NOMO-1 treated with dmso at 0.1 percent for 144 hours (cell line): Measurements from ENCODE around the gene ATP6V1F.

Source experiments
- DNase-seq: peaks from one replicate; lab custom pipeline; 2025; ENCODE audit not compliant: unreplicated experiment; lab: John Stamatoyannopoulos, UW

The ATP6V1F gene

GRCh38 chr7:128862571-128863432 lies at the start of gene ATP6V1F:
Gene ATP6V1F, plus strand, starts transcription at chr7:128862856. Its CDS starts 49 bp downstream, at chr7:128862905.
- peak; percentile 87 for DNase-seq

GRCh38 chr7:128814499-128814898 lies 48.2 kb upstream of the ATP6V1F start:
- DNase-seq: no peak

- DNase-seq: no peak
Measured at GRCh38 chr7:128815289-128815942, 47.2 kb upstream of the ATP6V1F start.

GRCh38 chr7:128818694-128819093 lies 44.0 kb upstream of the ATP6V1F start:
- DNase-seq: no peak

- DNase-seq: no peak
Measured at GRCh38 chr7:128821724-128822123, 40.9 kb upstream of the ATP6V1F start.

GRCh38 chr7:128826512-128826911 lies 36.1 kb upstream of the ATP6V1F start:
- DNase-seq: no peak

- no peak for DNase-seq
Measured at GRCh38 chr7:128826916-128827247, 35.8 kb upstream of the ATP6V1F start.

GRCh38 chr7:128827248-128827958 lies 35.3 kb upstream of the ATP6V1F start:
- DNase-seq: no peak

- DNase-seq: no peak
Measured at GRCh38 chr7:128827971-128828711, 34.5 kb upstream of the ATP6V1F start.

GRCh38 chr7:128829391-128830166 lies 33.1 kb upstream of the ATP6V1F start:
- no peak for DNase-seq

- no peak for DNase-seq
Measured at GRCh38 chr7:128830231-128831177, 32.2 kb upstream of the ATP6V1F start, which contains the start of gene FLNC. Gene FLNC, plus strand, starts transcription at chr7:128830406. Its CDS starts 232 bp downstream, at chr7:128830638.

- DNase-seq: no peak
Measured at GRCh38 chr7:128831178-128831993, 31.3 kb upstream of the ATP6V1F start.

- no peak for DNase-seq
Measured at GRCh38 chr7:128831994-128832879, 30.4 kb upstream of the ATP6V1F start.

- no peak for DNase-seq
Measured at GRCh38 chr7:128832880-128833147, 29.8 kb upstream of the ATP6V1F start.

GRCh38 chr7:128833148-128833945 lies 29.3 kb upstream of the ATP6V1F start:
- no peak for DNase-seq

- no peak for DNase-seq
Measured at GRCh38 chr7:128833946-128834325, 28.7 kb upstream of the ATP6V1F start.

GRCh38 chr7:128835231-128835751 lies 27.4 kb upstream of the ATP6V1F start:
- no peak for DNase-seq
